CD4-positive, alpha-beta T cell (primary cell): Measurements from ENCODE around the gene MOGAT2. TPM values are rescaled to one million over a fixed set of nuclear protein-coding genes. Genes with fewer than 3 reads are reported as not detected.

Experiments used
- ATAC-seq: fragments of 200-7000 bp; cut with Tn5 transposase; one replicate; pipeline ENCODE4 v1.10.0; 2022; ENCODE audit warnings: mild to moderate bottlenecking; ENCODE audit not compliant: poor library complexity
- CTCF ChIA-PET: fragments of 350-600 bp; sonication (Branson Sonifier 250); formaldehyde crosslinking; loops from one replicate; lab custom pipeline; 2021; ENCODE audit warnings: antibody characterized with exemption, inconsistent platforms; lab: Charles Lee
- POLR2A ChIA-PET: fragments of 350-600 bp; sonication (Branson Sonifier 250); formaldehyde crosslinking; loops from one replicate; lab custom pipeline; 2021; ENCODE audit warnings: antibody characterized with exemption, inconsistent platforms; lab: Charles Lee
- DNase-seq, 14 experiments: peaks; one replicate each; pipeline ENCODE4 v3.0.0-alpha.2; 2013 to 2020; ENCODE audit warnings: mixed read lengths in 2 of 14
- H3K27ac ChIP-seq, 2 donors: one replicate each; pipeline versions ENCODE4 v1.5.1 to v1.7.0; 2013; ENCODE audit warnings: low read length in 2 of 2, low read depth in 1 of 2, mild to moderate bottlenecking in 1 of 2
- H3K27me3 ChIP-seq, 2 experiments: 1 replicate in 1 of 2; 2 replicates in 1 of 2; pipeline versions ENCODE4 v1.6.1 to v1.7.0; 2013; ENCODE audit warnings: low read length in 2 of 2, control low read depth in 1 of 2, mild to moderate bottlenecking in 1 of 2, moderate library complexity in 1 of 2; ENCODE audit not compliant: insufficient read depth in 2 of 2, control insufficient read depth in 1 of 2
- H3K36me3 ChIP-seq: one replicate; pipeline ENCODE4 v1.6.1; 2013; ENCODE audit warnings: low read length, control low read depth; ENCODE audit not compliant: insufficient read depth
- H3K4me1 ChIP-seq: one replicate; pipeline ENCODE4 v1.6.1; 2013; ENCODE audit warnings: low read length, control low read depth; ENCODE audit not compliant: insufficient read depth
- H3K4me3 ChIP-seq: one replicate; pipeline ENCODE4 v1.5.1; 2013; ENCODE audit warnings: mild to moderate bottlenecking, low read length, moderate library complexity
- H3K9me3 ChIP-seq, 2 experiments: 1 replicate in 1 of 2; 2 replicates in 1 of 2; pipeline versions ENCODE4 v1.6.1 to v1.7.0; 2013; ENCODE audit warnings: low read length in 2 of 2, mild to moderate bottlenecking in 2 of 2, control low read depth in 1 of 2, moderate library complexity in 1 of 2; ENCODE audit not compliant: control insufficient read depth in 1 of 2, insufficient read depth in 1 of 2
- H3K27ac Mint-ChIP-seq: one replicate; pipeline ENCODE4 v1.8.0; 2020; ENCODE audit warnings: mixed read lengths
- H3K27me3 Mint-ChIP-seq: one replicate; pipeline ENCODE4 v1.8.0; 2021; ENCODE audit warnings: mixed read lengths
- H3K36me3 Mint-ChIP-seq: one replicate; pipeline ENCODE4 v1.8.0; 2021; ENCODE audit warnings: low read depth, mixed read lengths
- H3K4me1 Mint-ChIP-seq: one replicate; pipeline ENCODE4 v1.8.0; 2021; ENCODE audit warnings: low read depth, mixed read lengths
- H3K4me3 Mint-ChIP-seq: one replicate; pipeline ENCODE4 v1.8.0; 2020; ENCODE audit warnings: mild to moderate bottlenecking, mixed read lengths
- H3K9me3 Mint-ChIP-seq: one replicate; pipeline ENCODE4 v1.8.0; 2020; ENCODE audit warnings: mixed read lengths
- intact Hi-C, 2 experiments: fragments of 100-400 bp; cut with DNase I in 1 of 2; cut with micrococcal nuclease in 1 of 2; formaldehyde crosslinking; loops; one replicate each; pipeline versions ENCODE4 v1.15.1 to v1.9.0; 2023 to 2025; cut with DNase I, micrococcal nuclease
- total RNA-seq, 174 experiments: library from RNA in 2 of 174; stranded (reverse) in 2 of 174; gene quantifications; one replicate each; pipeline ENCODE4 v1.2.3 and lab custom pipeline; 2021 to 2026
- TF ChIP-seq, protein P1 (sequence below): fragments of 200-600 bp; IDR thresholded peaks from one replicate; pipeline ENCODE4 v1.8.0; 2022; ENCODE audit warnings: antibody characterized with exemption, mild to moderate bottlenecking

Gene MOGAT2
- total RNA-seq, 2 experiments from 2014 or later: not detected

DNA sequence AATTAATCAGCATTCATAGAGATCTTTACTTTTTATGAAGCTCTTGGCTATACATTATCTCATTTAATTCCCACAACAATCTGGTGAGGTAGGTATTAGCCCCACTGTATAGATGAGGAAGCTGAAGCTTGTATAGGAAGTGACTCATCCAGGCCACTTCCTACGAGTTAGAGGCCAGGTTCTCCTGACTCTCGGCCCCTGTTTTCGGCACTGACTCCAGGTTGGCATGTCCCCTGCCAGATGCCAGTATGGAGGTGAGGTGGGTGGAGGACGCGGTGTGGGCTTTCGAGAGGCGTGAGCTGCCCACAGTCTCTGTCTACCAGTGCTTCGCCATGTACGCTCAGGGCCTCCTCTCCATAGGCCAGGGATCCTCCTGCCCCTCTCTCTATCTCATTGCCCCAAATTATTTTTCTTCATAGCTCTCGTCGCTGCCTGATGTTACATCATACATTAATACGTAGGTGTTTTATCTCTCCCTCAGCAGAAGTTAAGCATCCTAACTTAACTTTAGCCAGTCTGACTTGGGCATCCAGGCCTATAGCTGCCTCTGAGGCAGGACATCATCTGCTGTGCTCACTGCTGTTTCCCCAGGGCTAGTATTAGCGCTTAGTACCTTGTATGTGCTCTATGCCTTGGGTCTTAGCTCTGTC is 59.9 kb downstream of the MOGAT2 start:
- Mint-ChIP-seq H3K36me3 (no peaks in the 10 kb centered on the region), H3K4me1 (no peaks in the 10 kb centered on the region), H3K27me3 (no peaks in the 10 kb centered on the region), H3K9me3 (no peaks in the 10 kb centered on the region), H3K4me3 (no peak overlapping the region), H3K27ac (no peak overlapping the region)
- ChIA-PET CTCF (interaction anchor here (0.6 kb wide), 1 partner anchor 49 kb away, joined by 3 read pairs; no protein-coding TSS in a partner anchor), POLR2A (no interaction called here)
- no peak for ATAC-seq
- H3K4me3 ChIP-seq: no peak overlapping the region
- H3K36me3 ChIP-seq: no peaks in the 10 kb centered on the region
- TF ChIP-seq, protein P1, sequence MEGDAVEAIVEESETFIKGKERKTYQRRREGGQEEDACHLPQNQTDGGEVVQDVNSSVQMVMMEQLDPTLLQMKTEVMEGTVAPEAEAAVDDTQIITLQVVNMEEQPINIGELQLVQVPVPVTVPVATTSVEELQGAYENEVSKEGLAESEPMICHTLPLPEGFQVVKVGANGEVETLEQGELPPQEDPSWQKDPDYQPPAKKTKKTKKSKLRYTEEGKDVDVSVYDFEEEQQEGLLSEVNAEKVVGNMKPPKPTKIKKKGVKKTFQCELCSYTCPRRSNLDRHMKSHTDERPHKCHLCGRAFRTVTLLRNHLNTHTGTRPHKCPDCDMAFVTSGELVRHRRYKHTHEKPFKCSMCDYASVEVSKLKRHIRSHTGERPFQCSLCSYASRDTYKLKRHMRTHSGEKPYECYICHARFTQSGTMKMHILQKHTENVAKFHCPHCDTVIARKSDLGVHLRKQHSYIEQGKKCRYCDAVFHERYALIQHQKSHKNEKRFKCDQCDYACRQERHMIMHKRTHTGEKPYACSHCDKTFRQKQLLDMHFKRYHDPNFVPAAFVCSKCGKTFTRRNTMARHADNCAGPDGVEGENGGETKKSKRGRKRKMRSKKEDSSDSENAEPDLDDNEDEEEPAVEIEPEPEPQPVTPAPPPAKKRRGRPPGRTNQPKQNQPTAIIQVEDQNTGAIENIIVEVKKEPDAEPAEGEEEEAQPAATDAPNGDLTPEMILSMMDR: no peak
- no peak overlapping the region for H3K27ac ChIP-seq
- intact Hi-C loops: no loop called here
- H3K27me3 ChIP-seq: no peaks in the 10 kb centered on the region
- no peaks in the 10 kb centered on the region for H3K9me3 ChIP-seq
- peak in 2 of 14 experiments; percentile 48 to 50 for DNase-seq
- H3K4me1 ChIP-seq: peaks cover 18% of the 10 kb centered on the region

DNA sequence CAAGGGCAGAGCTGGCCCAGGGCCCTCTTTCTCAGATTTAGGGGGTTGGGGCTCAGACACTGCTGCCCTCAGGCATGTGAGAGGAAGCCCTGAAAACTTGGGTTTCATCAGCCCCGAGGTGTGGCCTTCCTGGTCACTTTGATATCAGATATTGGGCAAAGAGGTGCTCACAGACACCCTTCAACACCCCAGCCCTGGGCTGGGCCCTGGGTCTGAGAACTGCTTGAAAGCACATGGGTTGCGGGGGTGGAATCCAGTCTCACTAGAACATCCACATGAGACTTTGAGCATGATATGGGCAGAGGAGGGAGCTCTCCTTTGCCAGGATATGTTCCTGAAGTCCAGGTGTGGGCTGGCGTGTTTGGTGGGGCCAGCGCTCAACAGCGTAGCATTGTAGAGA is 61.3 kb downstream of the MOGAT2 start:
- no peak for ATAC-seq
- CTCF ChIA-PET: no interaction called here
- no peaks in the 10 kb centered on the region for H3K36me3 Mint-ChIP-seq
- no peaks in the 10 kb centered on the region for H3K9me3 ChIP-seq
- no peaks in the 10 kb centered on the region for H3K36me3 ChIP-seq
- no peak overlapping the region for H3K4me3 ChIP-seq
- intact Hi-C loops: no loop called here
- H3K27me3 Mint-ChIP-seq: no peaks in the 10 kb centered on the region
- POLR2A ChIA-PET: interaction anchor here (0.7 kb wide), 1 partner anchor 66 kb away, joined by 3 read pairs; no protein-coding TSS in a partner anchor
- H3K4me1 Mint-ChIP-seq: no peaks in the 10 kb centered on the region
- H3K27ac Mint-ChIP-seq: no peak overlapping the region
- H3K27ac ChIP-seq: no peak overlapping the region
- no peak overlapping the region for H3K4me3 Mint-ChIP-seq
- TF ChIP-seq, protein P1: no peak
- H3K9me3 Mint-ChIP-seq: no peaks in the 10 kb centered on the region
- H3K4me1 ChIP-seq: peaks cover 14% of the 10 kb centered on the region
- no peaks in the 10 kb centered on the region for H3K27me3 ChIP-seq
- DNase-seq: no peak

DNA sequence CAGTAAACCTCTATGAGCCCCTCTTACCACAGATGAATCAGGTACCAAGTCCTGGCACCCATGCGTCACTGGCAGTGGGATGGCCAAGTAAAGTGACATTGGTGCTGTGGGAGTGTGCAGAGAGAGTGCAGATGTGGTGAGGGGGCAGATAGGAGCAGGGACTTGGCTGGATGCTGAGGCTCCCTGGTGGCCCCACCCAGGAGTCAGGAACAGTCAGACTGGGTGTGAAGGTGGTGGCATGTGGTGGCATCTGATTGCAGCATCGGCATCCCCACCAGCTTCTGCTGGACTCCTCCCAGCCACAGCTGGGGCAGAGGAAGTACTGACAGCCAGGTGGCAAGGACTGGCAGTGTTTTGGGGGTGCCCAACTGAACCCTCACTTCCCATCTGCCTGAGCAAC is 62.3 kb downstream of the MOGAT2 start:
- ATAC-seq (no peak), DNase-seq (no peak)
- Histone ChIP-seq H3K9me3 (no peaks in the 10 kb centered on the region), H3K27ac (no peak overlapping the region), H3K4me1 (peaks cover 11% of the 10 kb centered on the region), H3K36me3 (no peaks in the 10 kb centered on the region), H3K27me3 (no peaks in the 10 kb centered on the region), H3K4me3 (no peak overlapping the region)
- no peaks in the 10 kb centered on the region for H3K4me1 Mint-ChIP-seq
- no peaks in the 10 kb centered on the region for H3K9me3 Mint-ChIP-seq
- no peaks in the 10 kb centered on the region for H3K36me3 Mint-ChIP-seq
- TF ChIP-seq, protein P1: no peak
- CTCF ChIA-PET: no interaction called here
- no peaks in the 10 kb centered on the region for H3K27me3 Mint-ChIP-seq
- no peak overlapping the region for H3K4me3 Mint-ChIP-seq
- intact Hi-C loops: no loop called here
- H3K27ac Mint-ChIP-seq: no peak overlapping the region
- POLR2A ChIA-PET: no interaction called here
